DMS 273 (cell line): Measurements from ENCODE around the gene ANP32D.
"Not testable (repeated sequence)": the region's sequence is repeated elsewhere in the genome, so short reads cannot be mapped to it uniquely, and the experiment has no call there.

Experiments
- DNase-seq: peaks from one replicate; lab custom pipeline; 2025; ENCODE audit not compliant: unreplicated experiment; lab: John Stamatoyannopoulos, UW

The ANP32D gene

GRCh38 chr12:48500281-48500680, 27.9 kb downstream of the ANP32D start:
- DNase-seq = not testable (repeated sequence)

GRCh38 chr12:48506836-48507235, 34.5 kb downstream of the ANP32D start:
- DNase-seq = not testable (repeated sequence)

GRCh38 chr12:48508987-48509386, 36.6 kb downstream of the ANP32D start:
- no peak for DNase-seq

DNA sequence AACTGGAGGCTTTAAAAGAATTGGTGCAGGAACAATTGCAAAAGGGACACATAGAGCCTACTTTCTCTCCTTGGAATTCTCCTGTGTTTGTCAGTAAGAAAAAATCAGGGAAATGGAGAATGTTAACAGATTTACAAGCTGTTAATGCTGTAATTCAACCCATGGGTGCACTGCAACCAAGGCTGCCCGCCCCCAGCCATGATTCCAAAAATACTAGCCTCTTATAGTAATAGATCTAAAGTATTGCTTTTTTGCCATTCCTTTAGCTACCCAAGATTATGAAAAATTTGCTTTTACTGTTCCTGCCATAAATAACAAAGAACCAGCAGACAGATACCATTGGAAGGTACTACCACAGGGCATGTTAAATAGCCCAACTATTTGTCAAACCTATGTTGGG, 37.8 kb downstream of the ANP32D start:
- no peak for DNase-seq

DNA sequence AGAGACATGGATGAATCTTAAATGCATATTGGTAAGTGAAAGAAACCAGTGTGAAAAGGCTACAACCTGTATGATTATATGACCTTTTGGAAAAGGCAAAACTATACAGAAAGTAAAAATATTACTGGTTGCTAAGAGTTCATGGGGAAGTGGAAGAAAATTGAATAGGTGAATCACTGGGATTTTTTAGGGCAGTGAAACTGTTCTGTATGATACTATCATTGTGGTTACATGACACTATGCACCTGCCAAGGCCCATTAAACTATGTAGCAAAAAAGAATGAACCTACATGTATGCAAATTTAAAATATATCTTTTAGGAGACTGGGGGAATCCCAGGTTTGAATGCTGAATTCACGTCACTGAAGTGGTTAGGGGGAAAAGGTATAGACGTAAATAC, 40.5 kb downstream of the ANP32D start:
- DNase-seq = no peak

GRCh38 chr12:48514728-48515127, 42.4 kb downstream of the ANP32D start:
- DNase-seq = no peak

DNA sequence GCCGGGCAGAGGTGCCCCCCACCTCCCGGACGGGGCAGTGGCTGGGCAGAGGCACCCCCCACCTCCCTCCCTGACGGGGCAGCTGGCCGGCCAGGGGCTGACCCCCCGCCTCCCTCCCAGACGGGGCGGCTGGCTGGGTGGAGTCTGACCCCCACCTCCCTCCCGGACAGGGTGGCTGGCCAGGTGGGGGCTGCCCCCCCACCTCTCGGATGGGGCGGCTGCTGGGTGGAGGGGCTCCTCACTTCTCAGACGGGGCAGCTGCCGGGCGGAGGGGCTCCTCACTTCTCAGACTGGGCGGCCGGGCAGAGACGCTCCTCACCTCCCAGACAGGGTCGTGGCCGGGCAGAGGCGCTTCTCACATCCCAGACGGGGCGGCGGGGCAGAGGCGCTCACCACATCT, 48.0 kb downstream of the ANP32D start:
- DNase-seq = not testable (repeated sequence)
